ENCODE measurements around the gene IQGAP2. TPM values are rescaled to one million over a fixed set of nuclear protein-coding genes. Genes with fewer than 3 reads are reported as not detected.

The IQGAP2 gene
- total and polyA plus RNA-seq, 2 of the 8 experiments (the other 6 are each of a cell fraction or from before 2014, with no cell fraction given) = 19.7 to 66.0 TPM

- Histone ChIP-seq H3K36me3 (ENCODE audit: control insufficient read depth in 2 of 4, insufficient read depth in 4 of 4, low read length in 3 of 4) (no peaks in the 10 kb centered on the region), H3K9me3 (ENCODE audit: insufficient read depth in 2 of 2, low read depth in 1 of 2, low read length in 1 of 2) (peaks cover 3% of the 10 kb centered on the region in 2 experiments; a peak in 2 of 4 replicates), H3K27me3 (replicated peaks in 1 of 4; ENCODE audit: control insufficient read depth in 3 of 4, extremely low read depth in 1 of 4, insufficient read depth in 3 of 4, low read length in 3 of 4) (no peaks in the 10 kb centered on the region), H3K27ac (ENCODE audit: low read depth, low read length) (no peak overlapping the region), H2BK5ac (ENCODE audit: low read depth, low read length) (no peak overlapping the region), H2AK5ac (ENCODE audit: low read depth, low read length) (no peak overlapping the region), H3K4me1 (replicated peaks in 1 of 4; ENCODE audit: control insufficient read depth in 3 of 4, insufficient read depth in 4 of 4, low read length in 3 of 4) (peaks cover 0 to 15% (median 9%) of the 10 kb centered on the region in 4 experiments), H3K23ac (ENCODE audit: insufficient read length) (no peak overlapping the region), H3K4ac (replicated peaks; ENCODE audit: insufficient read length, low read depth, low read length) (no peak overlapping the region), H3K23me2 (ENCODE audit: low read depth, low read length) (no peaks in the 10 kb centered on the region), H3K79me1 (ENCODE audit: low read depth, low read length) (peaks cover 8% of the 10 kb centered on the region; the same call in 1 of the 2 replicates), H4K5ac (ENCODE audit: insufficient read length, low read depth, low read length) (no peak overlapping the region), H2AFZ (ENCODE audit: low read length) (no peak overlapping the region), H2BK12ac (ENCODE audit: low read depth, low read length) (no peak overlapping the region), H2BK20ac (ENCODE audit: low read length) (no peak overlapping the region), H3K18ac (ENCODE audit: extremely low read depth, low read length) (no peak overlapping the region), H2BK15ac (ENCODE audit: low read length) (no peak overlapping the region), H3K9ac (replicated peaks in 1 of 4; ENCODE audit: extremely low read depth in 1 of 4, low read depth in 3 of 4, low read length in 3 of 4) (no peak overlapping the region), H3K56ac (replicated peaks; ENCODE audit: insufficient read length, low read depth, low read length) (no peak overlapping the region), H3K14ac (ENCODE audit: insufficient read length) (no peak overlapping the region), H4K8ac (ENCODE audit: extremely low read depth, insufficient read depth, low read length) (no peak overlapping the region), H2BK120ac (replicated peaks; ENCODE audit: low read depth, low read length) (no peak overlapping the region), H4K91ac (replicated peaks; ENCODE audit: insufficient read length, low read length) (no peak overlapping the region), H3K4me2 (ENCODE audit: insufficient read depth in 1 of 2, low read depth in 2 of 2, low read length in 2 of 2) (no peak overlapping the region), H4K20me1 (replicated peaks in 1 of 2; ENCODE audit: control insufficient read depth in 1 of 2, insufficient read depth in 2 of 2, low read length in 2 of 2) (no peaks in the 10 kb centered on the region), H3K4me3 (ENCODE audit: extremely low read depth in 1 of 4, insufficient read depth in 2 of 4, low read depth in 3 of 4, low read length in 4 of 4) (no peak overlapping the region), H3K79me2 (ENCODE audit: control insufficient read depth in 1 of 2, insufficient read depth in 2 of 2, low read length in 2 of 2) (peaks cover 0 to 6% of the 10 kb centered on the region in 2 experiments; a peak in 2 of 4 replicates)
- TF ChIP-seq NRF1 (IDR thresholded peaks at IDR 0.05; ENCODE audit: low read depth, low read length) (no peak), ATF3 (IDR thresholded peaks at IDR 0.05; ENCODE audit: insufficient read depth, low read depth, low read length) (no peak), RBBP5 (IDR thresholded peaks at IDR 0.05; ENCODE audit: borderline replicate concordance, low read depth, low read length) (no peak), SIX5 (IDR thresholded peaks at IDR 0.05; ENCODE audit: low read depth, low read length) (no peak), KDM1A (IDR thresholded peaks at IDR 0.05; ENCODE audit: borderline replicate concordance, low read length) (no peak), TAF7 (optimal IDR thresholded peaks at IDR 0.05; ENCODE audit: borderline replicate concordance, low read depth, low read length) (no peak), JUND (IDR thresholded peaks at IDR 0.05; ENCODE audit: low read length) (no peak), BRCA1 (IDR thresholded peaks at IDR 0.05; ENCODE audit: low read depth, low read length) (no peak), SIN3A (conservative IDR thresholded peaks at IDR 0.05 in 1 of 2, IDR thresholded peaks at IDR 0.05 in 1 of 2; ENCODE audit: low read depth in 1 of 2, low read length in 2 of 2) (no peak), TEAD4 (IDR thresholded peaks at IDR 0.05; ENCODE audit: low read depth, low read length) (no peak)
- POLR2A ChIA-PET (ENCODE audit: partially characterized antibody) = no interaction called here
- 94% methylated on average over 1 of the region's 1 CpG; no CpG with 5 or more reads in 1 of the 2 experiments for WGBS, 2 experiments (ENCODE audit: extremely low coverage in 1 of 2, insufficient coverage in 1 of 2, insufficient read length in 1 of 2, insufficient replicate concordance in 2 of 2, low coverage in 1 of 2, low lambda C conversion rate in 2 of 2, missing lambda C conversion rate in 1 of 2)
- FAIRE-seq (no peak), DNase-seq (ENCODE audit: low read depth in 1 of 2, low spot score in 2 of 2) (no peak)
- CTCF ChIA-PET (ENCODE audit: partially characterized antibody) = interaction anchor here (1.1 to 11.0 kb wide), 3 partner anchors 12 to 68 kb away, joined by 3 to 69 read pairs (median 5); no protein-coding TSS in a partner anchor
Observed at GRCh38 chr5:76471406-76471805, 68.3 kb downstream of the IQGAP2 start.

Measured in H1 (cell line).